A549 (cell line): ENCODE results near the gene SLC28A3. TPM values are rescaled to one million over a fixed set of nuclear protein-coding genes. Genes with fewer than 3 reads are reported as not detected.

Experiments used
- ATAC-seq, 2 experiments: fragments of 200-7000 bp in 1 of 2; fragments of >200 bp in 1 of 2; cut with Nextera tagmentation in 1 of 2; cut with Tn5 transposase in 1 of 2; 3 replicates each; pipeline versions ENCODE4 v1.8.0 to v1.9.1; 2018 to 2020; ENCODE audit warnings: mild to moderate bottlenecking in 1 of 2, moderate library complexity in 1 of 2
- CTCF ChIA-PET: fragments of 300-600 bp; sonication (Branson Sonifier 250); formaldehyde crosslinking; extraction: SDS; loops from one replicate; lab custom pipeline; 2021; ENCODE audit warnings: antibody characterized with exemption, inconsistent platforms; lab: Yijun Ruan, JAX
- POLR2A ChIA-PET: fragments of 350-600 bp; formaldehyde crosslinking; extraction: SDS; loops from one replicate; lab custom pipeline; 2021; ENCODE audit warnings: antibody characterized with exemption, inconsistent platforms; lab: Yijun Ruan, JAX
- DNase-seq, 2 experiments: peaks; one replicate each; pipeline versions ENCODE4 v3.0.0 to v3.0.0-alpha.2; 2011 to 2016; ENCODE audit warnings: low read depth in 1 of 2, low spot score in 1 of 2
- FAIRE-seq: peaks from 2 replicates; lab custom pipeline; 2011; peaks lifted over from hg19 to GRCh38; lab: Jason Lieb, UNC
- H3K27ac ChIP-seq, 2 experiments: fragments of >200 bp; sonication (Bioruptor Twin); formaldehyde crosslinking; 3 replicates each; pipeline ENCODE4 v1.5.1; 2016 to 2017
- H3K4me1 ChIP-seq: fragments of >200 bp; sonication (Bioruptor Twin); formaldehyde crosslinking; 3 replicates; pipeline ENCODE4 v1.6.1; 2016
- H3K4me2 ChIP-seq: fragments of >200 bp; sonication (Bioruptor Twin); formaldehyde crosslinking; 3 replicates; pipeline ENCODE4 v1.6.1; 2016
- H3K4me3 ChIP-seq: fragments of >200 bp; sonication (Bioruptor Twin); formaldehyde crosslinking; 3 replicates; pipeline ENCODE4 v1.5.1; 2016
- H3K9me3 ChIP-seq: fragments of >200 bp; sonication (Bioruptor Twin); formaldehyde crosslinking; 3 replicates; pipeline ENCODE4 v1.6.1; 2016
- BHLHE40 ChIP-seq: IDR thresholded peaks from 2 replicates; pipeline ENCODE4 v1.6.1; 2012; ENCODE audit warnings: low read depth, low read length, inconsistent platforms
- CBX2 ChIP-seq: fragments of 200-600 bp; sonication (generic); IDR thresholded peaks from 2 replicates; pipeline ENCODE4 v1.6.1; 2016; ENCODE audit warnings: low read depth, mild to moderate bottlenecking, borderline replicate concordance
- CEBPB ChIP-seq, 2 experiments: fragments of >200 bp in 1 of 2; sonication (Bioruptor Twin) in 1 of 2; formaldehyde crosslinking in 1 of 2; IDR thresholded peaks; 2 replicates each; pipeline ENCODE4 v1.6.1; 2012 to 2016
- EHMT2 ChIP-seq: fragments of 200-600 bp; sonication (generic); IDR thresholded peaks from 2 replicates; pipeline ENCODE4 v1.6.1; 2016; ENCODE audit warnings: antibody characterized with exemption, low read depth, mild to moderate bottlenecking, moderate library complexity
- FOSL2 ChIP-seq, 2 experiments: fragments of 450-650 bp in 1 of 2; fragments of >200 bp in 1 of 2; sonication (Bioruptor Twin) in 1 of 2; formaldehyde crosslinking; IDR thresholded peaks; 2 replicates each; pipeline versions ENCODE4 v1.5.0 to v1.6.1; 2016 to 2020; ENCODE audit warnings: mild to moderate bottlenecking in 1 of 2, moderate library complexity in 1 of 2
- FOXS1 ChIP-seq: fragments of 250-450 bp; sonication (Bioruptor Pico); IDR thresholded peaks from 2 replicates; pipeline ENCODE4 v1.5.0; 2020; ENCODE audit warnings: mild to moderate bottlenecking, moderate library complexity
- GATA3 ChIP-seq: IDR thresholded peaks from 2 replicates; pipeline ENCODE4 v1.6.1; 2012; ENCODE audit warnings: borderline replicate concordance
- HDAC2 ChIP-seq: fragments of 200-600 bp; sonication (generic); IDR thresholded peaks from 2 replicates; pipeline ENCODE4 v1.6.1; 2016
- HOXB5 ChIP-seq: fragments of 250-450 bp; sonication (Bioruptor Pico); IDR thresholded peaks from 2 replicates; pipeline ENCODE4 v1.5.0; 2020; ENCODE audit warnings: mild to moderate bottlenecking, moderate library complexity
- KDM1A ChIP-seq: fragments of 200-600 bp; sonication (generic); IDR thresholded peaks from 2 replicates; pipeline ENCODE4 v1.6.1; 2016; ENCODE audit warnings: low read depth, mild to moderate bottlenecking
- MAZ ChIP-seq: fragments of 150-350 bp; IDR thresholded peaks from 2 replicates; pipeline ENCODE4 v1.6.1; 2014; ENCODE audit warnings: antibody characterized with exemption, low read depth, low read length, borderline replicate concordance
- NFE2L2 ChIP-seq: fragments of 150-350 bp; conservative IDR thresholded peaks from 2 replicates; pipeline ENCODE4 v1.6.1; 2014; ENCODE audit warnings: low read length
- PHF8 ChIP-seq: fragments of 200-600 bp; sonication (generic); IDR thresholded peaks from 2 replicates; pipeline ENCODE4 v1.6.1; 2016; ENCODE audit warnings: low read depth, mild to moderate bottlenecking, antibody characterized with exemption, moderate library complexity, borderline replicate concordance
- RFX5 ChIP-seq: fragments of 450-650 bp; IDR thresholded peaks from 2 replicates; pipeline ENCODE4 v1.7.1; 2014; ENCODE audit warnings: antibody characterized with exemption, mild to moderate bottlenecking, moderate library complexity
- SREBF2 ChIP-seq: fragments of 450-650 bp; IDR thresholded peaks from 2 replicates; pipeline ENCODE4 v1.6.1; 2014; ENCODE audit warnings: mild to moderate bottlenecking, moderate library complexity
- TP53 ChIP-seq: fragments of 250-450 bp; sonication (Bioruptor Pico); IDR thresholded peaks from 2 replicates; pipeline ENCODE4 v1.5.0; 2021; ENCODE audit warnings: mild to moderate bottlenecking, moderate library complexity
- WGBS: methylation state at CpG from one replicate; pipeline ENCODE4 v1.1.6; 2017; ENCODE audit errors: missing lambda C conversion rate; 5-methylcytosine and 5-hydroxymethylcytosine counted together
- polyA plus RNA-seq, 4 experiments: library from polyadenylated mRNA; depleted of rRNA in 3 of 4; stranded (reverse); fragments of >200 nt; fragmentation: RNase III in 1 of 4; extraction: RNeasy Plus Mini Kit Qiagen cat#74134 plus additional on column Dnase treatment in 1 of 4; gene quantifications; 2 replicates in 3 of 4; 3 replicates in 1 of 4; pipeline ENCODE4 v1.2.3, GENCODE V29; 2011 to 2017
- TF ChIP-seq, protein P1 (sequence below): fragments of 250-450 bp; sonication (Bioruptor Pico); IDR thresholded peaks from 2 replicates; pipeline ENCODE4 v1.5.0; 2020; ENCODE audit warnings: low read depth, mild to moderate bottlenecking, moderate library complexity
- TF ChIP-seq, protein P2 (sequence below): fragments of >200 bp; sonication (Bioruptor Twin); formaldehyde crosslinking; IDR thresholded peaks from 3 replicates; pipeline ENCODE4 v1.6.1; 2016
- TF ChIP-seq, protein P3 (sequence below): fragments of 250-450 bp; sonication (Bioruptor Pico); IDR thresholded peaks from 2 replicates; pipeline ENCODE4 v1.5.0; 2021; ENCODE audit warnings: mild to moderate bottlenecking, moderate library complexity, borderline replicate concordance
- TF ChIP-seq, protein P4 (sequence below): IDR thresholded peaks from 2 replicates; pipeline ENCODE4 v1.6.1; 2012; ENCODE audit warnings: low read depth, borderline replicate concordance
- TF ChIP-seq, protein P5 (sequence below): fragments of >200 bp; sonication (Bioruptor Twin); formaldehyde crosslinking; IDR thresholded peaks from 3 replicates; pipeline ENCODE4 v1.5.1; 2016
- TF ChIP-seq, protein P6 (sequence below): fragments of >200 bp; sonication (Bioruptor Twin); formaldehyde crosslinking; IDR thresholded peaks from 2 replicates; pipeline ENCODE4 v1.6.1; 2016

Gene SLC28A3
- polyA plus RNA-seq, 2 of the 4 experiments (the other 2 are of a cell fraction): not detected

DNA sequence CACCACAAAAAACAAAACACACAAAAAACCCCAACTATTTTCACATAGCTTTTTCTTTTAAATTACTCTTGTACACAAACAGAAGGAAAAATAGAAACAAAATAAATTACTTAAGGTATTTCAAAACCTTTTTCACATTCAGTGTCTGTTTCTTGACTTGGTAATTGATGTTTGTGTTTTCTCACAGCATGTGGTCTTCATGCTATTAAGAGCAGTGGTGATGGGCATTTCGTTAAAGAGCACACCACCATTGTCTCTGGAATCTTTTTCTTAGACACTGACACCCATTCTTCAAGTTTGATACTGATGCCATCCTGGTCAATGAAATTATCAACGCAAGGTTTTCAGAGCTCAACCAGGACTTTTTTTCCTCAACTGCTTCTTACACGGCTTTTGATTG is 63.8 kb downstream of the SLC28A3 start (continued):
- TF ChIP-seq MAZ (no peak), FOXS1 (CRISPR knock-in tag) (no peak), SREBF2 (no peak), EHMT2 (no peak)
- TF ChIP-seq, protein P1, sequence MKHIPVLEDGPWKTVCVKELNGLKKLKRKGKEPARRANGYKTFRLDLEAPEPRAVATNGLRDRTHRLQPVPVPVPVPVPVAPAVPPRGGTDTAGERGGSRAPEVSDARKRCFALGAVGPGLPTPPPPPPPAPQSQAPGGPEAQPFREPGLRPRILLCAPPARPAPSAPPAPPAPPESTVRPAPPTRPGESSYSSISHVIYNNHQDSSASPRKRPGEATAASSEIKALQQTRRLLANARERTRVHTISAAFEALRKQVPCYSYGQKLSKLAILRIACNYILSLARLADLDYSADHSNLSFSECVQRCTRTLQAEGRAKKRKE (CRISPR knock-in tag): no peak
- TF ChIP-seq, all 56 proteins: peak for 0

DNA sequence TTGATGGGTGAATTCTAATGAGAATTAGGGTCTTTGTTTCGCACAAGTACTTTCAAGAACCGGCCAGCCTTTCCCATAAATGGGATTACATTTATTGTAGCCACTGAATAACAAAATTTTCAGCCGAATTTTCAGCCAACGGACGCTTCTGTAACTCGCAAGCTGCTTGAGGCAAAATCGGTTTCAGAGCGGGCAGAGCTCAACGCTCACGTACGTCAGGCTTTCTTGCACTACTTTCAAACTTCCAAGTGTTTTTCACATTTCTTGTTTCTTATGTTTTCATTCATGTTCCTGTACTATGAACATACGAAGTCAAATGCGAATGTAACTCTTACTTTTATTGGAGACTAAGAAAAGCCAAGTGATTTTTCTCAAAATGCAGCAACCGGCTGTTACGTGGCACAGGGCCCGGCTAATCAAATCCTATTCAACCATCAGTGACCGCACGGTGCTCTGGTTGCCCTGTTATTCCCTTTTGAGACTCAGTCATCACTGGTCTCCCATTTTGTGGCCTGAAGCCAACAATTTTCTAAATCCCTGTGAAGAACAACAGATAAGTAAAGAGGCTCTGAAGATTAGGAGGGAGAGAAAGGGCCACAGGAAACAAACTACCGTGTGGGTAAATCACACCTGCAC is 68.5 kb downstream of the SLC28A3 start:
- POLR2A ChIA-PET: no interaction called here
- ATAC-seq: no peak
- DNase-seq: no peak
- no peaks in the 10 kb centered on the region for H3K9me3 ChIP-seq
- no peak overlapping the region for H3K27ac ChIP-seq
- FAIRE-seq: no peak
- no peak overlapping the region for H3K4me2 ChIP-seq
- H3K4me1 ChIP-seq: no peaks in the 10 kb centered on the region
- no peak overlapping the region for H3K4me3 ChIP-seq
- TF ChIP-seq, protein P2, sequence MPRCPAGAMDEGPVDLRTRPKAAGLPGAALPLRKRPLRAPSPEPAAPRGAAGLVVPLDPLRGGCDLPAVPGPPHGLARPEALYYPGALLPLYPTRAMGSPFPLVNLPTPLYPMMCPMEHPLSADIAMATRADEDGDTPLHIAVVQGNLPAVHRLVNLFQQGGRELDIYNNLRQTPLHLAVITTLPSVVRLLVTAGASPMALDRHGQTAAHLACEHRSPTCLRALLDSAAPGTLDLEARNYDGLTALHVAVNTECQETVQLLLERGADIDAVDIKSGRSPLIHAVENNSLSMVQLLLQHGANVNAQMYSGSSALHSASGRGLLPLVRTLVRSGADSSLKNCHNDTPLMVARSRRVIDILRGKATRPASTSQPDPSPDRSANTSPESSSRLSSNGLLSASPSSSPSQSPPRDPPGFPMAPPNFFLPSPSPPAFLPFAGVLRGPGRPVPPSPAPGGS: no peak
- TF ChIP-seq NFE2L2: no peak
- TF ChIP-seq CEBPB (IDR thresholded peaks at IDR 0.05): no peak
- no peak for TF ChIP-seq EHMT2
- no peak for TF ChIP-seq GATA3
- no peak for TF ChIP-seq BHLHE40
- TF ChIP-seq, protein P3, sequence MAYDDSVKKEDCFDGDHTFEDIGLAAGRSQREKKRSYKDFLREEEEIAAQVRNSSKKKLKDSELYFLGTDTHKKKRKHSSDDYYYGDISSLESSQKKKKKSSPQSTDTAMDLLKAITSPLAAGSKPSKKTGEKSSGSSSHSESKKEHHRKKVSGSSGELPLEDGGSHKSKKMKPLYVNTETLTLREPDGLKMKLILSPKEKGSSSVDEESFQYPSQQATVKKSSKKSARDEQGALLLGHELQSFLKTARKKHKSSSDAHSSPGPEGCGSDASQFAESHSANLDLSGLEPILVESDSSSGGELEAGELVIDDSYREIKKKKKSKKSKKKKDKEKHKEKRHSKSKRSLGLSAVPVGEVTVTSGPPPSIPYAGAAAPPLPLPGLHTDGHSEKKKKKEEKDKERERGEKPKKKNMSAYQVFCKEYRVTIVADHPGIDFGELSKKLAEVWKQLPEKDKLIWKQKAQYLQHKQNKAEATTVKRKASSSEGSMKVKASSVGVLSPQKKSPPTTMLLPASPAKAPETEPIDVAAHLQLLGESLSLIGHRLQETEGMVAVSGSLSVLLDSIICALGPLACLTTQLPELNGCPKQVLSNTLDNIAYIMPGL (CRISPR knock-in tag): no peak
- TF ChIP-seq, protein P4, sequence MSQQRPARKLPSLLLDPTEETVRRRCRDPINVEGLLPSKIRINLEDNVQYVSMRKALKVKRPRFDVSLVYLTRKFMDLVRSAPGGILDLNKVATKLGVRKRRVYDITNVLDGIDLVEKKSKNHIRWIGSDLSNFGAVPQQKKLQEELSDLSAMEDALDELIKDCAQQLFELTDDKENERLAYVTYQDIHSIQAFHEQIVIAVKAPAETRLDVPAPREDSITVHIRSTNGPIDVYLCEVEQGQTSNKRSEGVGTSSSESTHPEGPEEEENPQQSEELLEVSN: no peak
- TF ChIP-seq, protein P5, sequence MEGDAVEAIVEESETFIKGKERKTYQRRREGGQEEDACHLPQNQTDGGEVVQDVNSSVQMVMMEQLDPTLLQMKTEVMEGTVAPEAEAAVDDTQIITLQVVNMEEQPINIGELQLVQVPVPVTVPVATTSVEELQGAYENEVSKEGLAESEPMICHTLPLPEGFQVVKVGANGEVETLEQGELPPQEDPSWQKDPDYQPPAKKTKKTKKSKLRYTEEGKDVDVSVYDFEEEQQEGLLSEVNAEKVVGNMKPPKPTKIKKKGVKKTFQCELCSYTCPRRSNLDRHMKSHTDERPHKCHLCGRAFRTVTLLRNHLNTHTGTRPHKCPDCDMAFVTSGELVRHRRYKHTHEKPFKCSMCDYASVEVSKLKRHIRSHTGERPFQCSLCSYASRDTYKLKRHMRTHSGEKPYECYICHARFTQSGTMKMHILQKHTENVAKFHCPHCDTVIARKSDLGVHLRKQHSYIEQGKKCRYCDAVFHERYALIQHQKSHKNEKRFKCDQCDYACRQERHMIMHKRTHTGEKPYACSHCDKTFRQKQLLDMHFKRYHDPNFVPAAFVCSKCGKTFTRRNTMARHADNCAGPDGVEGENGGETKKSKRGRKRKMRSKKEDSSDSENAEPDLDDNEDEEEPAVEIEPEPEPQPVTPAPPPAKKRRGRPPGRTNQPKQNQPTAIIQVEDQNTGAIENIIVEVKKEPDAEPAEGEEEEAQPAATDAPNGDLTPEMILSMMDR: no peak
- TF ChIP-seq KDM1A: no peak
- TF ChIP-seq FOXS1 (CRISPR knock-in tag): no peak
- TF ChIP-seq, protein P6, sequence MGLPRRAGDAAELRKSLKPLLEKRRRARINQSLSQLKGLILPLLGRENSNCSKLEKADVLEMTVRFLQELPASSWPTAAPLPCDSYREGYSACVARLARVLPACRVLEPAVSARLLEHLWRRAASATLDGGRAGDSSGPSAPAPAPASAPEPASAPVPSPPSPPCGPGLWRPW: no peak
- no peak for TF ChIP-seq RFX5
- no peak for TF ChIP-seq FOSL2 (IDR thresholded peaks at IDR 0.05)
- TF ChIP-seq FOSL2 (CRISPR knock-in tag; IDR thresholded peaks at IDR 0.05): no peak
- TF ChIP-seq, all 56 proteins: peak for 0
- CTCF ChIA-PET: no interaction called here
- 67% methylated on average over 19 of the region's 19 CpGs for WGBS

DNA sequence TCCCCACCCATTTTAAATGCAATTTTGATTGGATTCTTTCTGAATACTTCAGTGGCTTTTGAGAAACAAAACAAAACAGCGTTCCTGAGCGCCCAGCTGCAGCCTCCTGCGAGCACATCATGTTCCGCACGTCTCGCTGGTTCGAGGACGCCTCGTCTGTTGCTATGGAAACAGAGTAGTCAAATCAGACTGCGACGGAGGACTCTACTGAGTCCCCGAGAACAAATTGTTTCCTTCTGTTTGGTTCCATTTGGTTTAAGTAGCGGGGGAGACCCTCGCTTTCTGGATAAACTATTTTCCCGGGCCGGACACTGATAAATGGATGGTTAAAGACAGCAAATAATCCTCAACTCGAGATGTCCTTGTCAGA is 69.0 kb downstream of the SLC28A3 start:
- CTCF ChIA-PET: no interaction called here
- POLR2A ChIA-PET: no interaction called here
- no peak for ATAC-seq
- no peak for DNase-seq
- H3K4me1 ChIP-seq: no peaks in the 10 kb centered on the region
- FAIRE-seq: no peak
- no peak for TF ChIP-seq HOXB5 (CRISPR knock-in tag)
- TF ChIP-seq GATA3: no peak
- TF ChIP-seq TP53 (CRISPR knock-in tag): no peak
- TF ChIP-seq KDM1A: no peak
- TF ChIP-seq HDAC2: no peak
- TF ChIP-seq PHF8: no peak
- no peak for TF ChIP-seq CBX2
- no peak for TF ChIP-seq RFX5
- no peak overlapping the region for H3K4me2 ChIP-seq
- no peaks in the 10 kb centered on the region for H3K9me3 ChIP-seq
- WGBS: 53% methylated on average over 17 of the region's 17 CpGs
- no peak overlapping the region for H3K27ac ChIP-seq
- H3K4me3 ChIP-seq: no peak overlapping the region
